NT2/D1 (cell line): ENCODE results near the gene KANK3.
"Not testable (repeated sequence)": the region's sequence is repeated elsewhere in the genome, so short reads cannot be mapped to it uniquely, and the experiment has no call there.

Experiments used
- SUZ12 ChIP-seq: IDR thresholded peaks from 2 replicates; pipeline ENCODE4 v1.6.1; 2011; ENCODE audit not compliant: insufficient read length, insufficient read depth; ENCODE audit errors: extremely low read depth
- YY1 ChIP-seq: IDR thresholded peaks from 2 replicates; pipeline ENCODE4 v1.6.1; 2011; ENCODE audit not compliant: insufficient read length, insufficient read depth
- ZNF274 ChIP-seq: IDR thresholded peaks from 2 replicates; pipeline ENCODE4 v1.6.1; 2011; ENCODE audit warnings: mild to moderate bottlenecking, low read depth, low read length

GRCh38 chr19:8376373-8376974 is 33.4 kb upstream of the KANK3 start:
- not testable (repeated sequence) for TF ChIP-seq SUZ12, YY1, ZNF274
